MM.1S (cell line): ENCODE measurements around the gene FCRL6.

Experiments used
- DNase-seq: peaks from one replicate; pipeline ENCODE4 v3.0.0-alpha.2; 2015
- H2AFZ ChIP-seq: fragments of 300-600 bp; sonication (generic); 2 replicates; pipeline ENCODE4 v1.6.0; 2016; ENCODE audit warnings: antibody characterized with exemption, low read length
- H3F3A ChIP-seq: fragments of 300-600 bp; sonication (generic); 2 replicates; pipeline ENCODE4 v1.6.1; 2016; ENCODE audit warnings: mild to moderate bottlenecking, antibody characterized with exemption, low read length, moderate library complexity, mixed read lengths; ENCODE audit not compliant: insufficient read depth
- H3K27ac ChIP-seq: fragments of 300-600 bp; sonication (generic); 2 replicates; pipeline ENCODE4 v1.5.1; 2016; ENCODE audit warnings: mild to moderate bottlenecking, low read length
- H3K27me3 ChIP-seq: fragments of 300-600 bp; sonication (generic); replicated peaks from 2 replicates; pipeline ENCODE4 v1.6.0; 2016; ENCODE audit warnings: low read length; ENCODE audit not compliant: insufficient read depth
- H3K36me3 ChIP-seq: fragments of 300-600 bp; sonication (generic); replicated peaks from 2 replicates; pipeline ENCODE4 v1.6.1; 2016; ENCODE audit warnings: mild to moderate bottlenecking, low read length, mixed read lengths; ENCODE audit not compliant: insufficient read depth
- H3K4me1 ChIP-seq: fragments of 300-600 bp; sonication (generic); 2 replicates; pipeline ENCODE4 v1.6.1; 2016; ENCODE audit warnings: low read length, mixed read lengths
- H3K4me2 ChIP-seq: fragments of 300-600 bp; sonication (generic); 2 replicates; pipeline ENCODE4 v1.6.0; 2016; ENCODE audit warnings: low read depth, low read length
- H3K4me3 ChIP-seq: fragments of 300-600 bp; sonication (generic); 2 replicates; pipeline ENCODE4 v1.5.1; 2016; ENCODE audit warnings: low read length, mixed read lengths
- H3K79me2 ChIP-seq: fragments of 300-600 bp; sonication (generic); 2 replicates; pipeline ENCODE4 v1.6.1; 2016; ENCODE audit warnings: mixed run types, low read length, mixed read lengths
- H3K9ac ChIP-seq: fragments of 300-600 bp; sonication (generic); 2 replicates; pipeline ENCODE4 v1.6.1; 2016; ENCODE audit warnings: low read length, mixed read lengths
- H3K9me2 ChIP-seq: fragments of 300-600 bp; sonication (generic); replicated peaks from 2 replicates; pipeline ENCODE4 v1.6.1; 2016; ENCODE audit warnings: mild to moderate bottlenecking, low read length, mixed read lengths; ENCODE audit not compliant: insufficient read depth
- H3K9me3 ChIP-seq: fragments of 300-600 bp; sonication (generic); replicated peaks from 2 replicates; pipeline ENCODE4 v1.6.1; 2016; ENCODE audit warnings: mild to moderate bottlenecking, low read length, mixed read lengths; ENCODE audit not compliant: insufficient read depth
- H4K20me1 ChIP-seq: fragments of 300-600 bp; sonication (generic); 2 replicates; pipeline ENCODE4 v1.6.1; 2016; ENCODE audit warnings: mild to moderate bottlenecking, low read length, moderate library complexity, mixed read lengths; ENCODE audit not compliant: insufficient read depth
- CTCF ChIP-seq: fragments of 300-600 bp; sonication (generic); IDR thresholded peaks from 2 replicates; pipeline ENCODE4 v1.5.1; 2016; ENCODE audit warnings: antibody characterized with exemption, low read length, mixed read lengths
- EZH2 ChIP-seq: fragments of 300-600 bp; sonication (generic); optimal IDR thresholded peaks from 2 replicates; pipeline ENCODE3; 2017; ENCODE audit warnings: low read depth, mild to moderate bottlenecking, antibody characterized with exemption, low read length, mixed read lengths
- EZH2phosphoT487 ChIP-seq: fragments of 300-600 bp; sonication (generic); IDR thresholded peaks from 2 replicates; pipeline ENCODE4 v1.6.1; 2018; ENCODE audit warnings: antibody characterized with exemption, low read length

FCRL6 gene

GRCh38 chr1:159832309-159832708 is 30.1 kb downstream of the FCRL6 start:
- no peak overlapping the region for H3K4me2 ChIP-seq
- no peak overlapping the region for H2AFZ ChIP-seq
- H3K9me2 ChIP-seq = no peaks in the 10 kb centered on the region
- H3K9ac ChIP-seq = no peak overlapping the region
- H3K27ac ChIP-seq = no peak overlapping the region
- H3K9me3 ChIP-seq = no peaks in the 10 kb centered on the region
- DNase-seq = no peak
- no peaks in the 10 kb centered on the region for H3F3A ChIP-seq
- H3K4me3 ChIP-seq = no peak overlapping the region
- H3K27me3 ChIP-seq = no peaks in the 10 kb centered on the region
- no peaks in the 10 kb centered on the region for H3K79me2 ChIP-seq
- TF ChIP-seq CTCF (no peak), EZH2 (no peak), EZH2phosphoT487 (no peak)
- H3K36me3 ChIP-seq = no peaks in the 10 kb centered on the region
- no peaks in the 10 kb centered on the region for H4K20me1 ChIP-seq
- peaks cover 4% of the 10 kb centered on the region for H3K4me1 ChIP-seq

GRCh38 chr1:159835356-159835755 is 33.2 kb downstream of the FCRL6 start:
- no peaks in the 10 kb centered on the region for H3K79me2 ChIP-seq
- no peaks in the 10 kb centered on the region for H3K9me2 ChIP-seq
- no peaks in the 10 kb centered on the region for H3K27me3 ChIP-seq
- no peak overlapping the region for H2AFZ ChIP-seq
- H3K27ac ChIP-seq = no peak overlapping the region
- TF ChIP-seq EZH2phosphoT487 (no peak), EZH2 (no peak), CTCF (no peak)
- no peaks in the 10 kb centered on the region for H3K4me1 ChIP-seq
- no peak overlapping the region for H3K4me3 ChIP-seq
- H4K20me1 ChIP-seq = no peaks in the 10 kb centered on the region
- no peaks in the 10 kb centered on the region for H3K36me3 ChIP-seq
- H3K9me3 ChIP-seq = no peaks in the 10 kb centered on the region
- no peaks in the 10 kb centered on the region for H3F3A ChIP-seq
- H3K4me2 ChIP-seq = no peak overlapping the region
- H3K9ac ChIP-seq = no peak overlapping the region
- DNase-seq = no peak

GRCh38 chr1:159835862-159836525 is 33.8 kb downstream of the FCRL6 start:
- no peak for DNase-seq
- H3K9ac ChIP-seq = no peak overlapping the region
- H3K4me2 ChIP-seq = no peak overlapping the region
- H3K4me1 ChIP-seq = no peaks in the 10 kb centered on the region
- no peak overlapping the region for H2AFZ ChIP-seq
- H3K79me2 ChIP-seq = no peaks in the 10 kb centered on the region
- H3K27me3 ChIP-seq = no peaks in the 10 kb centered on the region
- H4K20me1 ChIP-seq = no peaks in the 10 kb centered on the region
- no peak overlapping the region for H3K4me3 ChIP-seq
- no peak overlapping the region for H3K27ac ChIP-seq
- no peaks in the 10 kb centered on the region for H3F3A ChIP-seq
- no peaks in the 10 kb centered on the region for H3K36me3 ChIP-seq
- no peak for TF ChIP-seq EZH2phosphoT487
- TF ChIP-seq CTCF = peak; percentile 40
- H3K9me3 ChIP-seq = no peaks in the 10 kb centered on the region
- no peaks in the 10 kb centered on the region for H3K9me2 ChIP-seq
